GM23338 (cell line): ENCODE data around the gene THAP6. TPM values are rescaled to one million over a fixed set of nuclear protein-coding genes. Genes with fewer than 3 reads are reported as not detected.

Experiments used
- ATAC-seq: fragments of 200-7000 bp; cut with Tn5 transposase; 3 replicates; pipeline ENCODE4 v1.9.1; 2020
- DNase-seq: peaks from one replicate; pipeline ENCODE4 v3.0.0-alpha.2; 2015; ENCODE audit warnings: low spot score
- H2AFZ ChIP-seq: fragments of 200-600 bp; sonication (generic); 2 replicates; pipeline ENCODE4 v1.8.0; 2016; ENCODE audit warnings: antibody characterized with exemption, mild to moderate bottlenecking, moderate library complexity
- H3F3A ChIP-seq: fragments of 200-600 bp; sonication (generic); replicated peaks from 2 replicates; pipeline ENCODE4 v1.8.0; 2017; ENCODE audit warnings: antibody characterized with exemption, mixed run types, low read depth
- H3K27ac ChIP-seq: fragments of 200-600 bp; sonication (generic); 2 replicates; pipeline ENCODE4 v1.6.1; 2016; ENCODE audit warnings: low read depth
- H3K27me3 ChIP-seq: fragments of 200-600 bp; sonication (generic); 2 replicates; pipeline ENCODE4 v1.8.0; 2016; ENCODE audit warnings: mild to moderate bottlenecking, mixed run types, moderate library complexity; ENCODE audit not compliant: insufficient read depth
- H3K36me3 ChIP-seq: fragments of 200-600 bp; sonication (generic); 2 replicates; pipeline ENCODE4 v1.8.0; 2016; ENCODE audit warnings: mild to moderate bottlenecking; ENCODE audit not compliant: insufficient read depth
- H3K4me1 ChIP-seq: fragments of 200-600 bp; sonication (generic); 2 replicates; pipeline ENCODE4 v1.8.0; 2016; ENCODE audit warnings: mild to moderate bottlenecking, moderate library complexity; ENCODE audit not compliant: insufficient read depth
- H3K4me2 ChIP-seq: fragments of 200-600 bp; sonication (generic); 2 replicates; pipeline ENCODE4 v1.7.1; 2017; ENCODE audit warnings: mixed run types
- H3K4me3 ChIP-seq: fragments of 200-600 bp; sonication (generic); 2 replicates; pipeline ENCODE4 v1.6.1; 2016; ENCODE audit warnings: mixed run types
- H3K79me2 ChIP-seq: fragments of 200-600 bp; sonication (generic); replicated peaks from 2 replicates; pipeline ENCODE4 v1.8.0; 2017; ENCODE audit warnings: mild to moderate bottlenecking; ENCODE audit not compliant: insufficient read depth
- H3K9me2 ChIP-seq: fragments of 200-600 bp; sonication (generic); 2 replicates; pipeline ENCODE4 v1.8.0; 2017; ENCODE audit not compliant: insufficient read depth
- H4K20me1 ChIP-seq: fragments of 200-600 bp; sonication (generic); replicated peaks from 2 replicates; pipeline ENCODE4 v1.8.0; 2017; ENCODE audit warnings: mild to moderate bottlenecking; ENCODE audit not compliant: insufficient read depth
- H3K27ac Mint-ChIP-seq: 2 replicates; pipeline ENCODE4 v1.8.0; 2020; ENCODE audit warnings: inconsistent platforms, mild to moderate bottlenecking, moderate library complexity, mixed read lengths
- H3K27me3 Mint-ChIP-seq: 3 replicates; pipeline ENCODE4 v1.8.0; 2022; ENCODE audit warnings: low read depth, mild to moderate bottlenecking, moderate library complexity, mixed read lengths, inconsistent platforms; ENCODE audit not compliant: insufficient read depth, poor library complexity
- H3K36me3 Mint-ChIP-seq: 3 replicates; pipeline ENCODE4 v1.8.0; 2021; ENCODE audit warnings: low read depth, mild to moderate bottlenecking, inconsistent platforms, moderate library complexity, mixed read lengths
- H3K4me1 Mint-ChIP-seq: 3 replicates; pipeline ENCODE4 v1.8.0; 2020; ENCODE audit warnings: mild to moderate bottlenecking, inconsistent platforms, mixed read lengths
- H3K4me3 Mint-ChIP-seq: 3 replicates; pipeline ENCODE4 v1.8.0; 2021; ENCODE audit warnings: moderate library complexity, mild to moderate bottlenecking, inconsistent platforms, mixed read lengths
- H3K9me3 Mint-ChIP-seq: 3 replicates; pipeline ENCODE4 v1.8.0; 2020; ENCODE audit warnings: moderate library complexity, mild to moderate bottlenecking, inconsistent platforms, mixed read lengths
- CREB1 ChIP-seq: fragments of 250-450 bp; sonication (Bioruptor Pico); IDR thresholded peaks from 2 replicates; pipeline ENCODE4 v1.5.0; 2020; ENCODE audit warnings: low read depth, mild to moderate bottlenecking, moderate library complexity
- EZH2 ChIP-seq: fragments of 200-600 bp; sonication (generic); IDR thresholded peaks from one replicate; pipeline ENCODE4 v1.8.0; 2017; ENCODE audit warnings: antibody characterized with exemption, mild to moderate bottlenecking, low read depth; ENCODE audit not compliant: unreplicated experiment
- EZH2phosphoT487 ChIP-seq: fragments of 200-600 bp; sonication (generic); IDR thresholded peaks from one replicate; pipeline ENCODE4 v1.8.1; 2018; ENCODE audit warnings: antibody characterized with exemption; ENCODE audit not compliant: unreplicated experiment
- POLR2AphosphoS5 ChIP-seq: IDR thresholded peaks from 2 replicates; pipeline ENCODE4 v1.6.1; 2016; ENCODE audit warnings: antibody characterized with exemption, low read depth
- STAT1 ChIP-seq: IDR thresholded peaks from one replicate; pipeline ENCODE4 v1.6.1; 2016; ENCODE audit warnings: antibody characterized with exemption; ENCODE audit not compliant: unreplicated experiment
- ZNF331 ChIP-seq: fragments of 250-450 bp; sonication (Bioruptor Pico); IDR thresholded peaks from 2 replicates; pipeline ENCODE4 v1.5.0; 2020; ENCODE audit warnings: low read depth, mild to moderate bottlenecking, moderate library complexity
- polyA plus RNA-seq: library from polyadenylated mRNA; unstranded; fragments of >200 nt; fragmentation: Nextera tagmentation; extraction: Ambion mirVana; gene quantifications from 2 replicates; pipeline ENCODE4 v1.2.1, GENCODE V29; 2016
- total RNA-seq: library from RNA; depleted of rRNA; stranded (reverse); fragments of >200 nt; shearing (Covaris generic); gene quantifications from 2 replicates; pipeline ENCODE4 v1.2.3, GENCODE V29; 2014
- TF ChIP-seq, protein P1 (sequence below): fragments of 250-450 bp; sonication (Bioruptor Pico); IDR thresholded peaks from 2 replicates; pipeline ENCODE4 v1.5.0; 2020; ENCODE audit warnings: mild to moderate bottlenecking, moderate library complexity
- TF ChIP-seq, protein P2 (sequence below): IDR thresholded peaks from one replicate; pipeline ENCODE4 v1.6.1; 2018; ENCODE audit warnings: antibody characterized with exemption; ENCODE audit not compliant: unreplicated experiment
- TF ChIP-seq, protein P3 (sequence below): IDR thresholded peaks from 2 replicates; pipeline ENCODE4 v1.6.1; 2016; ENCODE audit warnings: antibody characterized with exemption
- TF ChIP-seq, protein P4 (sequence below), 2 experiments: fragments of 200-600 bp in 1 of 2; sonication (generic) in 1 of 2; conservative IDR thresholded peaks; 2 replicates each; pipeline versions ENCODE4 v1.5.1 to v1.6.1; 2016 to 2017; ENCODE audit warnings: antibody characterized with exemption in 2 of 2, low read depth in 2 of 2, mild to moderate bottlenecking in 2 of 2, moderate library complexity in 1 of 2

THAP6 gene
- total and polyA plus RNA-seq, 2 experiments from 2014 or later: 9.0 to 15.2 TPM

DNA sequence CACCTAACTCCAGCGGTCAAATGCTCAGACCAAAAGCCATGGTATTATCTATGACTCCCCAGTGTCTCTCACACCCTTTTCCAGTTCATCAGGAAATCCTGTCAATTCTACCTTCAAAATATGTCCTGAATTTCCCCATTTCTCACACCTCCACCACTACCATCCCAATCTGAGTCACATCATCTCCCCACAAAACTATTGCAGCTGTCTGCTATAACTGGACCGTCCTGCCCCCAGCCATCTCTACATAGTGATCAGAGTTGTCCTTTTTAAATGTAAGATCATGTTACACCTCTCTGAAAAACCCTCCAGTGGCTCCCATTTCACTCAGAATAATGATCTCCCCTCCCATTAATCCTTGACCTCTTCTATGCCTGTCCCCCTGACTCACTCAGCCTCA, 34.7 kb downstream of the THAP6 start (continued):
- TF ChIP-seq, protein P1, sequence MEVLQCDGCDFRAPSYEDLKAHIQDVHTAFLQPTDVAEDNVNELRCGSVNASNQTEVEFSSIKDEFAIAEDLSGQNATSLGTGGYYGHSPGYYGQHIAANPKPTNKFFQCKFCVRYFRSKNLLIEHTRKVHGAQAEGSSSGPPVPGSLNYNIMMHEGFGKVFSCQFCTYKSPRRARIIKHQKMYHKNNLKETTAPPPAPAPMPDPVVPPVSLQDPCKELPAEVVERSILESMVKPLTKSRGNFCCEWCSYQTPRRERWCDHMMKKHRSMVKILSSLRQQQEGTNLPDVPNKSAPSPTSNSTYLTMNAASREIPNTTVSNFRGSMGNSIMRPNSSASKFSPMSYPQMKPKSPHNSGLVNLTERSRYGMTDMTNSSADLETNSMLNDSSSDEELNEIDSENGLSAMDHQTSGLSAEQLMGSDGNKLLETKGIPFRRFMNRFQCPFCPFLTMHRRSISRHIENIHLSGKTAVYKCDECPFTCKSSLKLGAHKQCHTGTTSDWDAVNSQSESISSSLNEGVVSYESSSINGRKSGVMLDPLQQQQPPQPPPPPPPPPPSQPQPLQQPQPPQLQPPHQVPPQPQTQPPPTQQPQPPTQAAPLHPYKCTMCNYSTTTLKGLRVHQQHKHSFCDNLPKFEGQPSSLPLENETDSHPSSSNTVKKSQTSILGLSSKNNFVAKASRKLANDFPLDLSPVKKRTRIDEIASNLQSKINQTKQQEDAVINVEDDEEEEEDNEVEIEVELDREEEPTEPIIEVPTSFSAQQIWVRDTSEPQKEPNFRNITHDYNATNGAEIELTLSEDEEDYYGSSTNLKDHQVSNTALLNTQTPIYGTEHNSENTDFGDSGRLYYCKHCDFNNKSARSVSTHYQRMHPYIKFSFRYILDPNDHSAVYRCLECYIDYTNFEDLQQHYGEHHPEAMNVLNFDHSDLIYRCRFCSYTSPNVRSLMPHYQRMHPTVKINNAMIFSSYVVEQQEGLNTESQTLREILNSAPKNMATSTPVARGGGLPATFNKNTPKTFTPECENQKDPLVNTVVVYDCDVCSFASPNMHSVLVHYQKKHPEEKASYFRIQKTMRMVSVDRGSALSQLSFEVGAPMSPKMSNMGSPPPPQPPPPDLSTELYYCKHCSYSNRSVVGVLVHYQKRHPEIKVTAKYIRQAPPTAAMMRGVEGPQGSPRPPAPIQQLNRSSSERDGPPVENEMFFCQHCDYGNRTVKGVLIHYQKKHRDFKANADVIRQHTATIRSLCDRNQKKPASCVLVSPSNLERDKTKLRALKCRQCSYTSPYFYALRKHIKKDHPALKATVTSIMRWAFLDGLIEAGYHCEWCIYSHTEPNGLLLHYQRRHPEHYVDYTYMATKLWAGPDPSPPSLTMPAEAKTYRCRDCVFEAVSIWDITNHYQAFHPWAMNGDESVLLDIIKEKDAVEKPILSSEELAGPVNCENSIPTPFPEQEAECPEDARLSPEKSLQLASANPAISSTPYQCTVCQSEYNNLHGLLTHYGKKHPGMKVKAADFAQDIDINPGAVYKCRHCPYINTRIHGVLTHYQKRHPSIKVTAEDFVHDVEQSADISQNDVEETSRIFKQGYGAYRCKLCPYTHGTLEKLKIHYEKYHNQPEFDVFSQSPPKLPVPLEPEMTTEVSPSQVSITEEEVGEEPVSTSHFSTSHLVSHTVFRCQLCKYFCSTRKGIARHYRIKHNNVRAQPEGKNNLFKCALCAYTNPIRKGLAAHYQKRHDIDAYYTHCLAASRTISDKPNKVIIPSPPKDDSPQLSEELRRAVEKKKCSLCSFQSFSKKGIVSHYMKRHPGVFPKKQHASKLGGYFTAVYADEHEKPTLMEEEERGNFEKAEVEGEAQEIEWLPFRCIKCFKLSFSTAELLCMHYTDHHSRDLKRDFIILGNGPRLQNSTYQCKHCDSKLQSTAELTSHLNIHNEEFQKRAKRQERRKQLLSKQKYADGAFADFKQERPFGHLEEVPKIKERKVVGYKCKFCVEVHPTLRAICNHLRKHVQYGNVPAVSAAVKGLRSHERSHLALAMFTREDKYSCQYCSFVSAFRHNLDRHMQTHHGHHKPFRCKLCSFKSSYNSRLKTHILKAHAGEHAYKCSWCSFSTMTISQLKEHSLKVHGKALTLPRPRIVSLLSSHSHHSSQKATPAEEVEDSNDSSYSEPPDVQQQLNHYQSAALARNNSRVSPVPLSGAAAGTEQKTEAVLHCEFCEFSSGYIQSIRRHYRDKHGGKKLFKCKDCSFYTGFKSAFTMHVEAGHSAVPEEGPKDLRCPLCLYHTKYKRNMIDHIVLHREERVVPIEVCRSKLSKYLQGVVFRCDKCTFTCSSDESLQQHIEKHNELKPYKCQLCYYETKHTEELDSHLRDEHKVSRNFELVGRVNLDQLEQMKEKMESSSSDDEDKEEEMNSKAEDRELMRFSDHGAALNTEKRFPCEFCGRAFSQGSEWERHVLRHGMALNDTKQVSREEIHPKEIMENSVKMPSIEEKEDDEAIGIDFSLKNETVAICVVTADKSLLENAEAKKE (CRISPR knock-in tag): no peak
- TF ChIP-seq STAT1 (no peak), ZNF331 (CRISPR knock-in tag) (no peak), EZH2phosphoT487 (no peak), EZH2 (no peak)
- TF ChIP-seq, protein P2, sequence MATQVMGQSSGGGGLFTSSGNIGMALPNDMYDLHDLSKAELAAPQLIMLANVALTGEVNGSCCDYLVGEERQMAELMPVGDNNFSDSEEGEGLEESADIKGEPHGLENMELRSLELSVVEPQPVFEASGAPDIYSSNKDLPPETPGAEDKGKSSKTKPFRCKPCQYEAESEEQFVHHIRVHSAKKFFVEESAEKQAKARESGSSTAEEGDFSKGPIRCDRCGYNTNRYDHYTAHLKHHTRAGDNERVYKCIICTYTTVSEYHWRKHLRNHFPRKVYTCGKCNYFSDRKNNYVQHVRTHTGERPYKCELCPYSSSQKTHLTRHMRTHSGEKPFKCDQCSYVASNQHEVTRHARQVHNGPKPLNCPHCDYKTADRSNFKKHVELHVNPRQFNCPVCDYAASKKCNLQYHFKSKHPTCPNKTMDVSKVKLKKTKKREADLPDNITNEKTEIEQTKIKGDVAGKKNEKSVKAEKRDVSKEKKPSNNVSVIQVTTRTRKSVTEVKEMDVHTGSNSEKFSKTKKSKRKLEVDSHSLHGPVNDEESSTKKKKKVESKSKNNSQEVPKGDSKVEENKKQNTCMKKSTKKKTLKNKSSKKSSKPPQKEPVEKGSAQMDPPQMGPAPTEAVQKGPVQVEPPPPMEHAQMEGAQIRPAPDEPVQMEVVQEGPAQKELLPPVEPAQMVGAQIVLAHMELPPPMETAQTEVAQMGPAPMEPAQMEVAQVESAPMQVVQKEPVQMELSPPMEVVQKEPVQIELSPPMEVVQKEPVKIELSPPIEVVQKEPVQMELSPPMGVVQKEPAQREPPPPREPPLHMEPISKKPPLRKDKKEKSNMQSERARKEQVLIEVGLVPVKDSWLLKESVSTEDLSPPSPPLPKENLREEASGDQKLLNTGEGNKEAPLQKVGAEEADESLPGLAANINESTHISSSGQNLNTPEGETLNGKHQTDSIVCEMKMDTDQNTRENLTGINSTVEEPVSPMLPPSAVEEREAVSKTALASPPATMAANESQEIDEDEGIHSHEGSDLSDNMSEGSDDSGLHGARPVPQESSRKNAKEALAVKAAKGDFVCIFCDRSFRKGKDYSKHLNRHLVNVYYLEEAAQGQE: no peak

DNA sequence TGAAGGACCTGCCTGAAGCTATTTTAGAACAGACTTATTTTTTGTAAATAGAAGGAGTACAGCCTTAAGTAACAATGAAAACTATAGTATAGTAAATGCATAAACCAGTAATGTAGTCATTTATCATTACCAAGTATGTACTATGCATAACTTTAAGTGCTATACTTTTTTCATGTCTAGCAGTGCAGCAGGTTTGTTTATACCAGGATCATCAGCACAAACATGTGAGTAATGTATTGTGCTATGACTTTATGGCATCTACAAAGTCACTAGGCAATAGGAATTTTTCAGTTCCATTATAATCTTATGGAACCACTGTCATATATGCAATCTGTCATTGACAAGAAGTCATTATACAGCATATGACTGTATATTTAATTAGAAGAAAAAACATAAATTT, 38.2 kb downstream of the THAP6 start:
- peaks cover 11% of the 10 kb centered on the region; the same call in 2 of the 3 replicates for H3K4me1 Mint-ChIP-seq

More for the DNA sequence above, 38.2 kb downstream of the THAP6 start:
- Histone ChIP-seq H3K27me3 (no peaks in the 10 kb centered on the region), H3K4me2 (no peak overlapping the region), H3K36me3 (no peaks in the 10 kb centered on the region), H3K79me2 (no peaks in the 10 kb centered on the region), H4K20me1 (no peaks in the 10 kb centered on the region), H3K27ac (no peak overlapping the region), H3K4me1 (no peaks in the 10 kb centered on the region), H3F3A (no peaks in the 10 kb centered on the region), H3K9me2 (0 out of 2 replicates have a peak, but pooled peaks cover 7% of the 10 kb centered on the region), H3K4me3 (no peak overlapping the region), H2AFZ (no peak overlapping the region)
- Mint-ChIP-seq H3K27me3 (peaks cover 2% of the 10 kb centered on the region), H3K9me3 (no peaks in the 10 kb centered on the region), H3K27ac (no peak overlapping the region), H3K4me3 (no peak overlapping the region), H3K36me3 (no peaks in the 10 kb centered on the region)
- TF ChIP-seq, protein P3, sequence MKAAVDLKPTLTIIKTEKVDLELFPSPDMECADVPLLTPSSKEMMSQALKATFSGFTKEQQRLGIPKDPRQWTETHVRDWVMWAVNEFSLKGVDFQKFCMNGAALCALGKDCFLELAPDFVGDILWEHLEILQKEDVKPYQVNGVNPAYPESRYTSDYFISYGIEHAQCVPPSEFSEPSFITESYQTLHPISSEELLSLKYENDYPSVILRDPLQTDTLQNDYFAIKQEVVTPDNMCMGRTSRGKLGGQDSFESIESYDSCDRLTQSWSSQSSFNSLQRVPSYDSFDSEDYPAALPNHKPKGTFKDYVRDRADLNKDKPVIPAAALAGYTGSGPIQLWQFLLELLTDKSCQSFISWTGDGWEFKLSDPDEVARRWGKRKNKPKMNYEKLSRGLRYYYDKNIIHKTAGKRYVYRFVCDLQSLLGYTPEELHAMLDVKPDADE: no peak
- TF ChIP-seq POLR2AphosphoS5: no peak
- no peak for TF ChIP-seq CREB1 (CRISPR knock-in tag)
- TF ChIP-seq, protein P4, sequence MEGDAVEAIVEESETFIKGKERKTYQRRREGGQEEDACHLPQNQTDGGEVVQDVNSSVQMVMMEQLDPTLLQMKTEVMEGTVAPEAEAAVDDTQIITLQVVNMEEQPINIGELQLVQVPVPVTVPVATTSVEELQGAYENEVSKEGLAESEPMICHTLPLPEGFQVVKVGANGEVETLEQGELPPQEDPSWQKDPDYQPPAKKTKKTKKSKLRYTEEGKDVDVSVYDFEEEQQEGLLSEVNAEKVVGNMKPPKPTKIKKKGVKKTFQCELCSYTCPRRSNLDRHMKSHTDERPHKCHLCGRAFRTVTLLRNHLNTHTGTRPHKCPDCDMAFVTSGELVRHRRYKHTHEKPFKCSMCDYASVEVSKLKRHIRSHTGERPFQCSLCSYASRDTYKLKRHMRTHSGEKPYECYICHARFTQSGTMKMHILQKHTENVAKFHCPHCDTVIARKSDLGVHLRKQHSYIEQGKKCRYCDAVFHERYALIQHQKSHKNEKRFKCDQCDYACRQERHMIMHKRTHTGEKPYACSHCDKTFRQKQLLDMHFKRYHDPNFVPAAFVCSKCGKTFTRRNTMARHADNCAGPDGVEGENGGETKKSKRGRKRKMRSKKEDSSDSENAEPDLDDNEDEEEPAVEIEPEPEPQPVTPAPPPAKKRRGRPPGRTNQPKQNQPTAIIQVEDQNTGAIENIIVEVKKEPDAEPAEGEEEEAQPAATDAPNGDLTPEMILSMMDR (conservative IDR thresholded peaks at IDR 0.05; ENCODE audit: low read depth in 2 of 2): no peak
- ATAC-seq: no peak
- no peak for DNase-seq
